H1 (cell line): Measurements from ENCODE around the gene LRRFIP1.

ENCODE experiments used
- JUND ChIP-seq: IDR thresholded peaks from 2 replicates; pipeline ENCODE4 v1.6.1; 2011; ENCODE audit warnings: mild to moderate bottlenecking, improper control_type of control experiment, low read length
- MAFK ChIP-seq: IDR thresholded peaks from 2 replicates; pipeline ENCODE4 v1.6.1; 2012; ENCODE audit warnings: low read depth, mild to moderate bottlenecking, improper control_type of control experiment, low read length
- SAP30 ChIP-seq: fragments of 300-600 bp; sonication (generic); IDR thresholded peaks from 2 replicates; pipeline ENCODE4 v1.7.1; 2012; ENCODE audit warnings: low read length, moderate library complexity, mild to moderate bottlenecking, inconsistent platforms; ENCODE audit not compliant: insufficient read depth, insufficient replicate concordance

- no peak for TF ChIP-seq JUND
- no peak for TF ChIP-seq MAFK
- TF ChIP-seq SAP30, result no peak
These were observed 94.1 kb downstream of the LRRFIP1 start for GRCh38 chr2:237721458-237721857.
